Keratinocyte (primary cell): ENCODE data around the gene RASSF1. TPM values are rescaled to one million over a fixed set of nuclear protein-coding genes. Genes with fewer than 3 reads are reported as not detected.

Source experiments
- DNase-seq: peaks from one replicate; pipeline ENCODE4 v3.0.0-alpha.2; 2011; ENCODE audit warnings: low read depth, missing footprints, low spot score
- FAIRE-seq: peaks from 2 replicates; lab custom pipeline; 2011; peaks lifted over from hg19 to GRCh38; lab: Jason Lieb, UNC
- H2AFZ ChIP-seq: 2 replicates; pipeline ENCODE4 v1.6.0; 2012; ENCODE audit warnings: low read length, control low read depth, inconsistent platforms; ENCODE audit not compliant: control insufficient read depth
- H3K27ac ChIP-seq: 2 replicates; pipeline ENCODE4 v1.5.1; 2011; ENCODE audit warnings: low read length; ENCODE audit not compliant: control insufficient read depth, insufficient read depth
- H3K27me3 ChIP-seq: 3 replicates; pipeline ENCODE4 v1.6.0; 2011; ENCODE audit warnings: low read length; ENCODE audit not compliant: control insufficient read depth, insufficient read depth; ENCODE audit errors: extremely low read depth
- H3K36me3 ChIP-seq, 2 experiments: 2 replicates in 1 of 2; 3 replicates in 1 of 2; pipeline ENCODE4 v1.5.1; 2011; ENCODE audit warnings: low read length in 2 of 2, mild to moderate bottlenecking in 1 of 2; ENCODE audit not compliant: control insufficient read depth in 2 of 2, insufficient read depth in 2 of 2; ENCODE audit errors: extremely low read depth in 1 of 2
- H3K4me1 ChIP-seq: 3 replicates; pipeline ENCODE4 v1.5.1; 2011; ENCODE audit warnings: low read length; ENCODE audit not compliant: control insufficient read depth, insufficient read depth; ENCODE audit errors: extremely low read depth
- H3K4me2 ChIP-seq: 3 replicates; pipeline ENCODE4 v1.6.0; 2011; ENCODE audit warnings: low read depth, low read length; ENCODE audit not compliant: control insufficient read depth, insufficient read depth; ENCODE audit errors: extremely low read depth
- H3K4me3 ChIP-seq, 3 experiments: fragments of 200-600 bp in 1 of 3; sonication (generic) in 1 of 3; 2 replicates in 2 of 3; 3 replicates in 1 of 3; pipeline ENCODE4 v1.5.1; 2011 to 2016; ENCODE audit warnings: low read length in 3 of 3, mild to moderate bottlenecking in 3 of 3, control low read depth in 2 of 3, inconsistent platforms in 1 of 3, low read depth in 1 of 3, mixed read lengths in 1 of 3, mixed run types in 1 of 3, moderate library complexity in 1 of 3; ENCODE audit not compliant: control insufficient read depth in 2 of 3, insufficient read depth in 2 of 3; ENCODE audit errors: extremely low read depth in 1 of 3
- H3K79me2 ChIP-seq: 2 replicates; pipeline ENCODE4 v1.6.0; 2012; ENCODE audit warnings: low read length; ENCODE audit not compliant: control insufficient read depth, insufficient read depth
- H3K9ac ChIP-seq: 3 replicates; pipeline ENCODE4 v1.6.0; 2011; ENCODE audit warnings: low read length; ENCODE audit not compliant: control insufficient read depth, insufficient read depth; ENCODE audit errors: extremely low read depth
- H3K9me1 ChIP-seq: 3 replicates; pipeline ENCODE4 v1.6.0; 2011; ENCODE audit warnings: low read length; ENCODE audit not compliant: control insufficient read depth, insufficient read depth; ENCODE audit errors: extremely low read depth
- H3K9me3 ChIP-seq: 2 replicates; pipeline ENCODE4 v1.5.1; 2012; ENCODE audit warnings: low read depth, low read length; ENCODE audit not compliant: control insufficient read depth
- H4K20me1 ChIP-seq: 3 replicates; pipeline ENCODE4 v1.6.0; 2011; ENCODE audit warnings: low read length; ENCODE audit not compliant: control insufficient read depth, insufficient read depth; ENCODE audit errors: extremely low read depth
- CTCF ChIP-seq, 3 experiments: IDR thresholded peaks in 1 of 3; conservative IDR thresholded peaks in 1 of 3; optimal IDR thresholded peaks in 1 of 3; 2 replicates in 2 of 3; 3 replicates in 1 of 3; pipeline versions ENCODE3 to v1.5.1; 2011; ENCODE audit warnings: low read length in 3 of 3, mild to moderate bottlenecking in 3 of 3, moderate library complexity in 2 of 3, control low read depth in 1 of 3, inconsistent platforms in 1 of 3; ENCODE audit not compliant: insufficient read depth in 2 of 3; ENCODE audit errors: extremely low read depth in 1 of 3
- EZH2 ChIP-seq: IDR thresholded peaks from one replicate; pipeline ENCODE4 v1.6.1; 2012; ENCODE audit warnings: inconsistent platforms, mild to moderate bottlenecking, low read length, moderate library complexity
- dilution Hi-C: fragments of 300-500 bp; cut with MboI; formaldehyde crosslinking; loops from one replicate; pipeline ENCODE4 v1.7.0; 2020; ENCODE audit warnings: low sequenced_read_pairs; ENCODE audit not compliant: extremely low pct_ligation_motif_present
- polyA minus RNA-seq, 3 experiments: library from RNA; depleted of rRNA, polyadenylated mRNA; stranded (reverse); fragments of >200 nt; gene quantifications; 1 replicate in 1 of 3; 2 replicates in 1 of 3; 3 replicates in 1 of 3; pipeline ENCODE4 v1.2.3, GENCODE V29; 2011
- polyA plus RNA-seq, 5 experiments: library from polyadenylated mRNA; depleted of rRNA in 3 of 5; stranded (reverse) in 3 of 5; stranded (forward) in 1 of 5; unstranded in 1 of 5; fragments of >200 nt; gene quantifications; 1 replicate in 1 of 5; 2 replicates in 3 of 5; 3 replicates in 1 of 5; pipeline versions ENCODE4 v1.2.1 to v1.2.3, GENCODE V29; 2011 to 2012; ENCODE audit warnings: missing spikeins in 2 of 5, low read depth in 1 of 5, low replicate concordance in 1 of 5

Gene RASSF1, protein sequence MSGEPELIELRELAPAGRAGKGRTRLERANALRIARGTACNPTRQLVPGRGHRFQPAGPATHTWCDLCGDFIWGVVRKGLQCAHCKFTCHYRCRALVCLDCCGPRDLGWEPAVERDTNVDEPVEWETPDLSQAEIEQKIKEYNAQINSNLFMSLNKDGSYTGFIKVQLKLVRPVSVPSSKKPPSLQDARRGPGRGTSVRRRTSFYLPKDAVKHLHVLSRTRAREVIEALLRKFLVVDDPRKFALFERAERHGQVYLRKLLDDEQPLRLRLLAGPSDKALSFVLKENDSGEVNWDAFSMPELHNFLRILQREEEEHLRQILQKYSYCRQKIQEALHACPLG
- polyA plus RNA-seq (28.5 to 42.5 TPM (median 30.7 TPM) in 3 replicates), polyA minus RNA-seq (9.5 to 13.8 TPM (median 10.2 TPM) in 3 replicates)
- 17.7 TPM for polyA plus RNA-seq (2011; ENCODE audit: low read depth)
- polyA plus RNA-seq (2011; cell fraction: cytosol; rRNA removed): 22.6 and 33.6 TPM in 2 replicates
- 38.7 and 45.7 TPM in 2 replicates for polyA plus RNA-seq (2011; cell fraction: nucleus; rRNA removed)
- polyA plus RNA-seq (2012; ENCODE audit: low replicate concordance): 24.4 and 28.4 TPM in 2 replicates
- 20.3 TPM for polyA minus RNA-seq (2011; cell fraction: cytosol; rRNA and poly(A)+ RNA removed)
- polyA minus RNA-seq (2011; cell fraction: nucleus; rRNA and poly(A)+ RNA removed): 13.5 and 16.1 TPM in 2 replicates

DNA sequence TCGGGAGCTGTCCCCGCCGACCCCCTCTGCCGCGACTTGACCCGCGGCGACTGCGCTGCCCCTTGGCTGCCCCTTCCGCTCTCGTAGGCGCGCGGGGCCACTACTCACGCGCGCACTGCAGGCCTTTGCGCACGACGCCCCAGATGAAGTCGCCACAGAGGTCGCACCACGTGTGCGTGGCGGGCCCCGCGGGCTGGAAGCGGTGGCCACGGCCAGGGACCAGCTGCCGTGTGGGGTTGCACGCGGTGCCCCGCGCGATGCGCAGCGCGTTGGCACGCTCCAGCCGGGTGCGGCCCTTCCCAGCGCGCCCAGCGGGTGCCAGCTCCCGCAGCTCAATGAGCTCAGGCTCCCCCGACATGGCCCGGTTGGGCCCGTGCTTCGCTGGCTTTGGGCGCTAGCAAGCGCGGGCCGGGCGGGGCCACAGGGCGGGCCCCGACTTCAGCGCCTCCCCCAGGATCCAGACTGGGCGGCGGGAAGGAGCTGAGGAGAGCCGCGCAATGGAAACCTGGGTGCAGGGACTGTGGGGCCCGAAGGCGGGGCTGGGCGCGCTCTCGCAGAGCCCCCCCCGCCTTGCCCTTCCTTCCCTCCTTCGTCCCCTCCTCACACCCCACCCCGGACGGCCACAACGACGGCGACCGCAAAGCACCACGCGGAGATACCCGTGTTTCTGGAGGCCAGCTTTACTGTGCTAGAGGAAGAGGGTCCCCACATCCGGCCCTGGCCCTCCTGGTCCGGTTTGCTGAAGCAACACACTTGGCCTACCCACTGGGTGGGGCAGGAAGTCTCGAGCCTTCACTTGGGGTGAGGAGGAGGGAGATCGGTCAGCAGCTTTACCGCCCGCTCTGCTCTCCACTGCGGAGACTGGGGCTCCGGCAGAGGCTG lies at the start of gene RASSF1:
RASSF1 (minus strand) TSS at position 389 of the 882 bp plus-strand sequence; CDS start at position 358, 31 bp downstream.
- TF ChIP-seq EZH2 (no peak), CTCF (optimal IDR thresholded peaks at IDR 0.05 in 1 of 3, IDR thresholded peaks at IDR 0.05 in 1 of 3, conservative IDR thresholded peaks at IDR 0.05 in 1 of 3; ENCODE audit: extremely low read depth in 1 of 3, insufficient read depth in 2 of 3, low read length in 3 of 3) (no peak)
- Histone ChIP-seq H4K20me1 (no peaks in the 10 kb centered on the region), H3K79me2 (peaks cover 18% of the 10 kb centered on the region), H3K27ac (peak within 1 kb of the TSS; percentile 61), H3K9ac (peak within 1 kb of the TSS; percentile 71), H3K4me3 (peak within 1 kb of the TSS; percentile 44 to 74 (median 69)), H2AFZ (peak within 1 kb of the TSS; percentile 82), H3K9me3 (no peaks in the 10 kb centered on the region), H3K4me1 (peaks cover 39% of the 10 kb centered on the region), H3K9me1 (no peaks in the 10 kb centered on the region), H3K36me3 (no peaks in the 10 kb centered on the region), H3K4me2 (peak within 1 kb of the TSS; percentile 92), H3K27me3 (no peaks in the 10 kb centered on the region)
- dilution Hi-C loops: no loop called here
- DNase-seq (no peak), FAIRE-seq (no peak)

GRCh38 chr3:50389414-50389767 lies 48.8 kb upstream of the RASSF1 start:
- Histone ChIP-seq H3K9me3 (no peaks in the 10 kb centered on the region), H3K4me1 (peaks cover 6% of the 10 kb centered on the region), H3K9ac (no peak overlapping the region), H3K27ac (no peak overlapping the region), H4K20me1 (peaks cover 2% of the 10 kb centered on the region), H3K9me1 (no peaks in the 10 kb centered on the region), H3K4me2 (no peak overlapping the region), H3K27me3 (peaks cover 54% of the 10 kb centered on the region), H3K36me3 (no peaks in the 10 kb centered on the region), H3K79me2 (no peaks in the 10 kb centered on the region), H2AFZ (no peak overlapping the region), H3K4me3 (no peak overlapping the region)
- FAIRE-seq (no peak), DNase-seq (no peak)
- no peak for TF ChIP-seq EZH2
- no peak for TF ChIP-seq CTCF (optimal IDR thresholded peaks at IDR 0.05 in 1 of 3, IDR thresholded peaks at IDR 0.05 in 1 of 3, conservative IDR thresholded peaks at IDR 0.05 in 1 of 3; ENCODE audit: extremely low read depth in 1 of 3, insufficient read depth in 2 of 3, low read length in 3 of 3)
- dilution Hi-C loops: no loop called here
